Left renal cortex interstitium (tissue), 4 donors: ENCODE results near the gene RBP3. TPM values are rescaled to one million over a fixed set of nuclear protein-coding genes. Genes with fewer than 3 reads are reported as not detected.

ENCODE experiments used
- DNase-seq, 4 donors: peaks; one replicate each; pipeline ENCODE4 v3.0.0-alpha.2; 2013; ENCODE audit warnings: low read depth in 4 of 4, low spot score in 2 of 4, missing footprints in 1 of 4
- polyA plus RNA-seq, 4 donors: library from polyadenylated mRNA; unstranded; fragments of 120-200 nt; gene quantifications; one replicate each; pipeline ENCODE4 v1.2.1, GENCODE V29; 2013; ENCODE audit not compliant: insufficient read length in 4 of 4

Gene RBP3
- polyA plus RNA-seq, 4 donors: 0.13 to 0.17 (median 0.16) TPM

DNA sequence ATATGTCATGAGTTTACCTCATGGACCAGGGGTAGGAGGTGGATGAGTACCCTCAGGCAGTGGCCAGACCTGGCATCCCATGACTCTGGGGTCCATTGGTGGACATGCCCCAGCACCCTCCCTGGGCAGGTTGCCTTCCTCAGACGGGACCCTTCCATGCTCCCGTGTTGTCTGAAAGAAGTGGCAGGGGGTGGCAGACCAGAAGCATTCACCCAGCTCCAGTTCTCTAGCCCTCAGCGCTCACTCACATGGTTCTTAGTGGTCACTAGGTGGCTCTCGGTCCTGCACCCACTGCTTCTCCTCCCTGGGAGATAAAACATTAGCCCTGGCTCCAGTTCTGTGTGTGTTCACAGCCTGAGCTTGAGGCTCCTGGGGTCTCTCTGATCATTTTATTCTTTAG, 6.0 kb downstream of the RBP3 start:
- DNase-seq: no peak

GRCh38 chr10:47354900-47355299, 6.7 kb downstream of the RBP3 start:
- no peak for DNase-seq

GRCh38 chr10:47356708-47357107, 8.5 kb downstream of the RBP3 start:
- DNase-seq: no peak

- no peak for DNase-seq
Measured at GRCh38 chr10:47357131-47357582, 9.0 kb downstream of the RBP3 start.

GRCh38 chr10:47357911-47358310, 9.7 kb downstream of the RBP3 start:
- DNase-seq: no peak

DNA sequence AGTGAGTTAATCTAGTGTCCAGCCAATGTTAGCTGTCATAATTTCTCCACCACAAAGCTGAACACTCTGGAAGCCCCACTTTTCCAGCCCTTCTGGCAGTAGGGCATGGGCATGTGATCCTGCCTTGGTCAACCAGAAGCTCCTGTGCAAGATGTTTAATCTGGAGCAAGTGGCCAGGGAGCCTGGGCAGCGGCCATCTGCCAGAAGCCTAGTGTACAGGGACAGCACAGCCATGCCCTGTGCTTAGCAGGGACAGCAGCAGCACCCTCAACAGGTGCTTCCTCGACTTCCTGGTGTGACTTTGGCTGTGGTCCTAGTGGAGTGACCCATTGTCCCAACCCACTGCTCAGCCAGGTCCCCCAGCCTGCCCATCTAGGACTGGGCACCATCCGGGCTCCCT, 10.3 kb downstream of the RBP3 start:
- DNase-seq: no peak

- DNase-seq: no peak
Measured at GRCh38 chr10:47359101-47359500, 10.9 kb downstream of the RBP3 start.

DNA sequence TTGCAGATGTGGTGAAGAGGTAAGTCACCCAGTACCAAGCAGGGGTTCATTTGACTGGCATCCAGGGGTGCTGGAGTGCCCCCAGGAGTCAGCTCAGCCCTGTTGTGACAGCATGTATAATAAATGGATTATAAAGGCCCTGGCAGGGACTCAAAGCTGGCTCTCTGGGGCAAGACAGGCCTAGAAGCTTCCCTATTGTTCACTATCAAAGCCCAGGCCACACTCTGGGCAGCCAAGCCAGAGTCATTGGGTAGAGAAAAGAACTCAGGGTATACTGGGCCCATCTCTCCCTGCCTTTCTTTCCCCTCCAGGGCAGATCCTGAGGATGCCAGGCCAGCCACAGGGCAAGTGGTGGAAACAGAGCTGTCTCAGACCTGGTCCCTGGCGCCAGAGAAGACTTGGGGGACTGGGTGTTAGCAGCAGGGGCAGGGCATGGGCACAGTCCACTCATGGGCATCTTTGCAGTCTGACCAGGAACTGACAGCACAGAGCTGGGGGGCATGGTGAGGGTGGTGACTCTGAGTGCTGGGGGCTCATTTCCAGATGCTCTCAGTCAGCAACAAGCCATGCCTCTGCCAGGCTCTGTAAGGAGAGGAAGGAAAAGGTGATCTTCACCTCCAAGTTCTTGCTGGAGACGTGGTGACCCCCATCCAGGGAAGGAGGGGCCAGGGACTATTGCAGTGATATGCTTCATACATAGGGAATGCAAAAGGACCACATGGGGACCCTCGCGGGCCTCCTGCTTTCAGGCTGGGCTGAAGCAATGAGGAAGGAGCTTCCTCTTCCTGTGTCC, 11.7 kb downstream of the RBP3 start:
- DNase-seq: no peak

DNA sequence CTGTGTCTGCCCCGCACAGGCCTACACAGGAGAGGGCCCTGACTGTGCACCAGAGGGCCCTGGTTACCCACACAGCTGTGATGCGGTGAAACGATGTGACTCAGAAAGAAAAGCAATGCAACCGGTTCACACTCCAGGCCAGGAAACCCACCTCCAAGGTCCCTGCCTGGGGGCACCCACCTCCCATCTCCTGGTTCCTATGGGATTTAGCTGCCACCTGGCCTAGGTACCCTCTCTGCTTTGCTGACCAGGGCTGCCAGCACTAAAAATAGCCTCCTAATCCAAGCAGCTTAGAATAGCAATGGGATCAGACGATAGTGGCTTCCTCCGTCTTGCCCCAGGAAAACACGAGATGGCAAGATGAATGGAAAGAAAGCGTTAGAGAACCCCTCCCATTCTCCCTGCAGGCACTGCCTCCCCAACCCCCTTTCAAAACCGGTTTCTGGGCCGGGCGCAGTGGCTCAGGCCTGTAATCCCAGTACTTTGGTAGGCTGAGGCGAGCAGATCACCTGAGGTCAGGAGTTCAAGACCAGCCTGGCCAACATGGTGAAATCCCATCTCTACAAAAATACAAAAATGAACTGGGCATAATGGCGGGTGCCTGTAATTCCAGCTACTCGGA, 12.4 kb downstream of the RBP3 start:
- DNase-seq: no peak

GRCh38 chr10:47361293-47361692, 13.1 kb downstream of the RBP3 start:
- DNase-seq: no peak

GRCh38 chr10:47362199-47362598, 14.0 kb downstream of the RBP3 start:
- no peak for DNase-seq

DNA sequence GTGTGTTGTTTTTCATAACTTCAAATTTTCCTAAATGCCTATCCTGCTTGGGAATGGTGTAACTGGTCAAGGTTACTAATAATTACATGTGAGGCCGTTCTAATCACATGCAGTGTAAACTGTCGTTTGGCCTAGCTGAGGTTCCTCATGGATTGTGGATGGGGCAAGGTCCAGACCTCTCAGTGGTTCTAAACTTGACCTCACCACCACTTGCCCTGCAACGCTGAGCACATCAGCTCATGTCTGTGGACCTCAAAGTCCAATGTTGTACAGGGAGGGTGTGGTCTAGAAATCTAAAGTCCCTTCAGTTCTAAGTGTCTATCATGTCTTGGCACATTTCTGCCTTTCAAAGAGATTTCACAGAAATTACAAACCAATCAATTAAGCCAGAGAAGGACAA, 15.6 kb downstream of the RBP3 start:
- no peak for DNase-seq

DNA sequence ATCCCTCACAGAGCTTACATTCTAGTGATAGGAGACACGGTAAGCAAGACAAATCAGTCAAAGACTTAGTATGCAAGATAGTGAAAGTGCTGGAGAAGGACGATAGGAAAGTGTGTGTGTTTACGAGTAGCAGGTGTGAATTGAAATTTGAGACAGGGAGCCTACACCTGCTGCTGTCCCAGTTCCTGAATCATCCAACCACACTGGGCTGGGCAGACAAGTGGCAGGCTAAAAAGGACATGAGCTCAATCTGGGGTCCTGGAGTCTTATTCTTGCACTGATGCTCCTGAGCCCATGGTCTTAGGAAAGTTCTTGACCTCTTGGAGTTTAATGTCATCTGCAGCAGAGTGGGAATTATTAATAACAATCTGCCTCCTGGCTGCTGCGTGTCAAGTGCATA, 16.2 kb downstream of the RBP3 start:
- no peak for DNase-seq

GRCh38 chr10:47364911-47365310, 16.7 kb downstream of the RBP3 start:
- no peak for DNase-seq

GRCh38 chr10:47365431-47366180, 17.4 kb downstream of the RBP3 start:
- DNase-seq: no peak

- no peak for DNase-seq
Measured at GRCh38 chr10:47366181-47366631, 18.0 kb downstream of the RBP3 start.

DNA sequence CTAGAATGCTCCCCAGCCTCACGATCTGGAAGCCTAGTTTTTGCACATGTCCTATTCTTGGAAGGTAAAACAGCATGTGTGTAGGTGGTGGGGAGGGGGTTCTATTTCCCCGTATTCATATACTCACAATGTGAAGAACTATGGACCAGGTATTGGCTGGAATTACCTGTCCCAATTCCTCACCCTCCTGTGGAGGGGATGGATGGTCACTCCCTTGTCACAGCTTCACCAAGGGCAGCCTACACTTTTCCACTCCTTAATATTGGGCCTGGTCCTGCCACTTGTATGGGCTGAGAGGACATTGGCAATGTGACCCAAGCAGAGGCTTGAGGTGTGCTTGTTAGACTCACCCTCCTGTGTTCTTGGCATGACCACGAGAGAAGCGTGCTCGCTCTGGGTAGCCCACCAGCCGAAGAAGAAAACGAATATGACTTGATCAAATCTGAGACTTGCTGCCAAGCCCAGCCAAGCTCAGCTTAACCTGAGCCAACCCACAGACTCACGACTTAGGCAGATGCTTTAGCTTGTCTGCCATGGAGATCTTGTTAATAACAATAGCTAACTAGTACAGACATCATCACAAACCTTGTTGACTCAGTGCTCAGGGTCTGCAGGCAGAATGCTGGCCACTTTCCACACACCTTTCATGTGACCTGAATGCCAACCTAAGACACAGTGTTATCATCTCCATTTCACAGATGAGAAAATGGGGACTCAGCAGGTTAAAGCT, 18.7 kb downstream of the RBP3 start:
- no peak for DNase-seq

DNA sequence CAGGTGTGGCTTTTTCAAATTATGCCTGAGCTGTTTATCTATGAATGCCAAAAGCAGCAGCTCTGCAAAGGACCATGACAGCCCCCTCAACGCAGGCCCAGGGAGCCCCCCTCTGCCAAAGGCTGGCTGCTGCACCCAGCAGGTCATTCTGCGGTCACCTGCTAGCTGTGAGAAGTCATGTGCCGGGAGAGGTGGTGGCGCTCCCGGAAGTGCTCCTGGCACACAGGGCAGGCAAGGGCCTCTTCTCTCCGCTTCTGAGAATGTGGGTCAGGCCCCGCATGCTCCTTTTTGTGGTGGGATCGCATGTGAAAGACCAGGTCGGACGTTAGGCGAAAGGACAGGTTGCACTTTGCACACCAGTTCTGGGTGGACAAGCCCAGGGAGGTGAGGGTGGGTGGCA, 19.5 kb downstream of the RBP3 start:
- no peak for DNase-seq

DNA sequence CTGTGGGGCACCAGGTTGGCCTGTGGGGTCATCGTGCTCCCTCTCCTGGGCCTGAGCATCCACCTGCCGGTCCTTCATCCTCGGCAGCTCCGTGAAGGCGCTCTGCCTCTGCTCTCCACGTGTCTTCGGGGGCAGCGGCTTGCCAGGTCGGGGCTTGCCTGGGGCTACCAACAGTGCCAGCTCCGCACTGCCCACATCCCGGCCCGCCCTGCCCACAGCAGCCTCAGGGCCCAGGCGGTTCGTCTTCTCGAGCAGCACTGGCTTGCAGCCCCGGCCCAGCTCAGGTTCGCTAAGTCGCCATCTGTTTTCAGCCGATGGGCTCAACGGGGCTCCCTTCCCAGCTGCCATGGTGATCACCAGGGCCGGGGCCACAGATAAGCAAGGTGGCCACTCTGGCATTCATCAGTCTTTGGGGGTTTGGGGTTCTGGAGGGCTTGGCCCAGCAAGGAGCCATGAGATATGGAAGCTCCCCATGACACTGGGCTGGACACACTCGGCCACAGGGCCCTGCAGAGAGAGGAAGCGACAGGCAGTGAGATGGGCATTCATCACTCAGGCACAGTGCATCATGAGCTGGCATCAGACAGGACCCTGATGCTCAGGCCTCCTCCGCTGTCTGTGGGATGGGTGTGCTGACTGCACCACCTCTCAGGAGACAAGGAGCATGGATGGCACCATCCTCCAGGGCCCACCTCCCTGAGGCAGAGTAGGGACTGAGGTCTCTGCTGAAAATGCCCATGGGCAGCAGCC, 20.4 kb downstream of the RBP3 start:
- no peak for DNase-seq

DNA sequence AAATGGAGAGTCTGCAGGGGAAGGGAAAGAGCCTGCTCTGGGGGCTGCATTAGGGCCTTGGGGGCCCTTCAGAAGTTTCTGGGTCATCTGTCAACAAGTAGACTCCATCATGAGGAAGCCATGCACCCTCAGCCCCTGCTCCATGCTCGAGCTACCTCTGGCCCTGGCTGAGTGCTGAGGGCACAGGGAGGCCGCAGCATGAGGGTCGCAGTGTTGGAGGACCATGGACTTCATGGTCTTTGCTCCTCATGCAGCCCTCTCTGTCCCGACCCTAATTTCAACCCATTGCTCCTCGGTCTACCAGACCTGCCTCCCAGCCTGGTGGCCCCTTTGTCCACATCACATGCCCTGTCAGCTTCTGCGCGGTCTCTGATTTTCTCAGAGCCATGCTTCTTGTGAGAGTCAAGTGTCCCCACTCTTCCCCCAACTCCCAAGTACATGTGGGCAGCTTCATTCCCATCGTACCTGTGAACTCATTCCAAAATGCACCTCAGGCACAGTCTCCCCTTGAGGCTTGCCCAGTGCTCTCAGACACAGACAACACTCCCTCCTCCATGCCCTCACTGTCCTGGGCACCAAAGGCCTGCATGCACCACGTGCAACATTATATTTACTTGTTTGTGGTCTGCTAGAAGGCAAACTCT, 21.2 kb downstream of the RBP3 start:
- no peak for DNase-seq
